Subcutaneous adipose tissue (tissue), 4 donors: ENCODE measurements around the gene IFIT3. TPM values are rescaled to one million over a fixed set of nuclear protein-coding genes. Genes with fewer than 3 reads are reported as not detected.

Source experiments
- CTCF ChIP-seq: fragments of 450-650 bp; IDR thresholded peaks from one replicate; pipeline ENCODE4 v1.5.1; 2016; ENCODE audit warnings: low read depth, mild to moderate bottlenecking, control low read depth, antibody characterized with exemption, moderate library complexity
- total RNA-seq, 4 donors: library from RNA; depleted of rRNA; stranded (reverse); fragments of >200 nt; gene quantifications; one replicate each; pipeline ENCODE4 v1.1.0, GENCODE V29; 2016

IFIT3 gene
- 10 to 100 TPM in 3 of 4 donors, 1 to 10 TPM in 1; 8.2 to 46.3 (median 27.6) TPM for total RNA-seq

DNA sequence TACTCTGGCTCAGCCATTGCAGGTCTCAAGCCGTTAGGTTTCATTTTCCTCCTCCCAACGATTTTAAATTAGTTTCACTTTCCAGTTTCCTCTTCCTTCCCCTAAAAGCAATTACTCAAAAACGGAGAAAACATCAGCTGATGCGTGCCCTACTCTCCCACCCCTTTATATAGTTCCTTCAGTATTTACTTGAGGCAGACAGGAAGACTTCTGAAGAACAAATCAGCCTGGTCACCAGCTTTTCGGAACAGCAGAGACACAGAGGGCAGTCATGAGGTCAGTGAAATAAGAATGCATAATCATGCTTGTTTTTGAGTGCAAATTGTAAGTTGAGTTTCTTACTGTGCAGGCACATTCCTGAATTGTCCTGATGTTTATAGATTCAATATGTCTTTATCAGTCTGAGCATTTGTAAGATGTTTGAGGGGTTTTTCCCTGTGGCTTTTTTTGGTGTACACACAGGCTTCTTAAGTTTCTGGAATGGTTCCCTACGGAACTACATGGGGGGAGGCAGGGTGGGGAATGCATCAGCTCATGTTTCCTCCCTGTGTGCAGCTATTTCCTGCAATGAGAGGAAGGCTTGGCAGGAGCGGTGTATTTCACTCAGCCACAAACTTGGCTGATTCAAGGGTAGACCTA lies at the start of gene IFIT3:
IFIT3 (plus strand) TSS at position 195 of the 639 bp plus-strand sequence; CDS start at position 272, 77 bp downstream.
- TF ChIP-seq CTCF = no peak

DNA sequence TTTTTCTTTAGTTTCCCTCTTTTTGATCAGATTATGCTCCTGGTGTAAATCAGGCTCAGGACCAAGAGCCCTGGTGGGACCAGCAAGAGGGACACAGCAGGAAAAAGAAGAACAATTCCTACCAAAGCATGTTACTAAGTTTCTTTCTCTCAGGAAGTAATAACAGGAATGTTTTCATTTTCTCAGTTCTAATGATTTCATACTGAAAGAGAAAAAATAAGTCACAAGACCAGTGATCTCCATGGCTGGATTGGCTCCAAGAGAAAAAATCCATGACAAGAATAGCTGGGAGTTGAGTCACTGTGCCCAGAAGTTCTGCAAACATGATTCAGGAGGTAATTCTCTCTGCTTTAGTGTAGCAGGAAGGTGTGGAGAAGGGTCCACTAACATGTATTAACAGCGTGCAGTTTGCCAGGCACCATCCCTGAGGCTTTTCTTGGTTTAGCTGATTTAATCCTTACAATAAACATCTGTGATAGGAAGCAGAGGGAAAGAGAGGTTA lies 49.7 kb upstream of the IFIT3 start:
- TF ChIP-seq CTCF = no peak

DNA sequence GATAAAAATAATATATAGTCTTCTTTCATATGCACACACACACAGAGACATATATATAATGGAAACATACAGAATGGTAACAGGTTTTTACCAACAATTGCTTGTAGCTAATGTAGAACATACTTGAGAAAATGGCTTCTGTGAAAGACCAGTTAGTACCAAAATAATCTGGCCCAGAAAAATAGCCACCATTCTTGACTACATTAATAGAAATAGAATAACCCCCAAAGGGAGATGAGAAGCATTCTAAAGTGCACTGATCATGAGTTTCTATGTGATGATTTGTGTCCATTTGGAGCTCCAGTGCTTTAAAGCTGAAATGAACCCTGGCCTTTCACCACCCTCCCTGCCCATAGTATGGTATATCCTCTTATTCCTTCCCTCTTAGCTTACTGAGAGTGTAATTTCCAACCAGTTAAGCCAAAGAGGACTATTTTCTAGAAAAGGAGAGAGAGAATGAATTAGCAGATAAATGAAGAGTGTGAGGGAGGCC lies 48.9 kb upstream of the IFIT3 start:
- TF ChIP-seq CTCF = no peak

GRCh38 chr10:89279421-89279869 lies 48.4 kb upstream of the IFIT3 start:
- TF ChIP-seq CTCF = no peak

GRCh38 chr10:89280508-89280907 lies 47.3 kb upstream of the IFIT3 start:
- no peak for TF ChIP-seq CTCF

GRCh38 chr10:89281606-89282395 lies 46.0 kb upstream of the IFIT3 start:
- TF ChIP-seq CTCF = no peak
